Pancreas (tissue), 10 donors: ENCODE data around the gene RBPMS2. TPM values are rescaled to one million over a fixed set of nuclear protein-coding genes. Genes with fewer than 3 reads are reported as not detected.

Experiments used
- ATAC-seq, 4 donors: fragments of 200-7000 bp; cut with Tn5 transposase; one replicate each; pipeline versions ENCODE4 v1.8.0 to v1.9.1; 2020; ENCODE audit warnings: mild to moderate bottlenecking in 4 of 4, moderate library complexity in 4 of 4
- DNase-seq, 6 donors: peaks; one replicate each; pipeline ENCODE4 v3.0.0-alpha.2; 2020
- FAIRE-seq: peaks from 2 replicates; lab custom pipeline; 2012; peaks lifted over from hg19 to GRCh38; lab: Jason Lieb, UNC
- H3K27ac ChIP-seq, 4 donors: fragments of 200-600 bp; sonication (generic); 1 replicate in 3 of 4; 2 replicates in 1 of 4; pipeline versions ENCODE4 v1.5.0 to v1.8.0; 2020
- H3K27me3 ChIP-seq, 4 donors: fragments of 200-600 bp; one replicate each; pipeline ENCODE4 v1.8.0; 2021
- H3K36me3 ChIP-seq, 3 donors: fragments of 200-600 bp; sonication (generic) in 1 of 3; one replicate each; pipeline versions ENCODE4 v1.5.0 to v1.8.0; 2020 to 2021
- H3K4me1 ChIP-seq, 3 donors: fragments of 200-600 bp; one replicate each; pipeline ENCODE4 v1.8.0; 2021
- H3K4me3 ChIP-seq, 4 donors: fragments of 200-600 bp; sonication (generic) in 2 of 4; one replicate each; pipeline versions ENCODE4 v1.5.0 to v1.8.0; 2020 to 2021
- H3K9me3 ChIP-seq, 4 donors: fragments of 200-600 bp; one replicate each; pipeline ENCODE4 v1.8.0; 2021
- WGBS, 2 donors: extraction: QIAGEN DNeasy Blood & Tissue Kit; methylation state at CpG; one replicate each; pipeline ENCODE4 v1.1.7; 2013; 5-methylcytosine and 5-hydroxymethylcytosine counted together
- intact Hi-C, 3 donors: fragments of 100-400 bp; cut with DNase I; formaldehyde crosslinking; loops; one replicate each; pipeline versions ENCODE4 v1.11.1 to v1.14.2; 2022
- polyA plus RNA-seq, 2 donors: library from polyadenylated mRNA; stranded (reverse); fragments of 200-250 nt; gene quantifications; one replicate each; pipeline ENCODE4 v1.2.3, GENCODE V29; 2013
- total RNA-seq, 6 donors: library from RNA; stranded (reverse); fragmentation: NEBNext Ultra II Directional in 4 of 6; extraction: Animal tissue kit (Norgen Biotek cat#: 25700) in 4 of 6; gene quantifications; one replicate each; pipeline versions ENCODE4 v1.2.1 to v1.2.4, GENCODE V29; 2021 to 2023
- TF ChIP-seq, protein P1 (sequence below), 4 donors: fragments of 200-600 bp; sonication (generic) in 3 of 4; IDR thresholded peaks; one replicate each; pipeline versions ENCODE4 v1.5.0 to v1.8.0; 2021; ENCODE audit warnings: antibody characterized with exemption in 4 of 4
- donor health status: healthy with polysubstance abuse.
- donor health status: DM: no; HTN: no; CAD: no; lungs with moderate emphysema.
- donor health status: DM: no; HTN: no; CAD: no.
- donor health status: control.
- donor health status: control.
- donor health status: Bipolar disorder and iron deficiency.
- donor health status: DM: yes; HTN: yes; CAD: no.
- donor health status: DM: no; HTN: no; CAD: no.
- donor health status: DM: no; HTN: no; CAD: no.
- donor health status: DM: yes; HTN: yes; CAD: no.

Gene RBPMS2
- total and polyA plus RNA-seq, 8 donors: 0.52 to 2.3 (median 1.3) TPM

- intact Hi-C loops: no loop called here
- FAIRE-seq (no peak), ATAC-seq (no peak), DNase-seq (no peak)
- TF ChIP-seq, protein P1, sequence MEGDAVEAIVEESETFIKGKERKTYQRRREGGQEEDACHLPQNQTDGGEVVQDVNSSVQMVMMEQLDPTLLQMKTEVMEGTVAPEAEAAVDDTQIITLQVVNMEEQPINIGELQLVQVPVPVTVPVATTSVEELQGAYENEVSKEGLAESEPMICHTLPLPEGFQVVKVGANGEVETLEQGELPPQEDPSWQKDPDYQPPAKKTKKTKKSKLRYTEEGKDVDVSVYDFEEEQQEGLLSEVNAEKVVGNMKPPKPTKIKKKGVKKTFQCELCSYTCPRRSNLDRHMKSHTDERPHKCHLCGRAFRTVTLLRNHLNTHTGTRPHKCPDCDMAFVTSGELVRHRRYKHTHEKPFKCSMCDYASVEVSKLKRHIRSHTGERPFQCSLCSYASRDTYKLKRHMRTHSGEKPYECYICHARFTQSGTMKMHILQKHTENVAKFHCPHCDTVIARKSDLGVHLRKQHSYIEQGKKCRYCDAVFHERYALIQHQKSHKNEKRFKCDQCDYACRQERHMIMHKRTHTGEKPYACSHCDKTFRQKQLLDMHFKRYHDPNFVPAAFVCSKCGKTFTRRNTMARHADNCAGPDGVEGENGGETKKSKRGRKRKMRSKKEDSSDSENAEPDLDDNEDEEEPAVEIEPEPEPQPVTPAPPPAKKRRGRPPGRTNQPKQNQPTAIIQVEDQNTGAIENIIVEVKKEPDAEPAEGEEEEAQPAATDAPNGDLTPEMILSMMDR (IDR thresholded peaks at IDR 0.05): no peak
- H3K9me3 ChIP-seq: no peaks in the 10 kb centered on the region
- H3K27ac ChIP-seq: no peak overlapping the region
- no peaks in the 10 kb centered on the region for H3K27me3 ChIP-seq
- WGBS, 2 donors: 78 to 82% methylated on average over 11 of the region's 11 CpGs
- no peak overlapping the region for H3K4me3 ChIP-seq
- H3K4me1 ChIP-seq: no peaks in the 10 kb centered on the region
- H3K36me3 ChIP-seq: no peaks in the 10 kb centered on the region
These were observed 14.2 kb downstream of the RBPMS2 start for GRCh38 chr15:64761156-64761555.

- TF ChIP-seq, protein P1 (IDR thresholded peaks at IDR 0.05): no peak
- intact Hi-C loops: no loop called here
- no peaks in the 10 kb centered on the region for H3K4me1 ChIP-seq
- no peak overlapping the region for H3K4me3 ChIP-seq
- H3K27ac ChIP-seq: no peak overlapping the region
- no peaks in the 10 kb centered on the region for H3K36me3 ChIP-seq
- DNase-seq (no peak), FAIRE-seq (no peak), ATAC-seq (no peak)
- no peaks in the 10 kb centered on the region for H3K9me3 ChIP-seq
- WGBS, 2 donors: 77 to 88% methylated on average over 8 of the region's 8 CpGs
- no peaks in the 10 kb centered on the region for H3K27me3 ChIP-seq
These were observed 15.3 kb downstream of the RBPMS2 start for GRCh38 chr15:64760056-64760455.

- ATAC-seq (no peak), DNase-seq (no peak), FAIRE-seq (no peak)
- no peaks in the 10 kb centered on the region for H3K27me3 ChIP-seq
- H3K4me3 ChIP-seq: no peak overlapping the region
- no peak overlapping the region for H3K27ac ChIP-seq
- no peaks in the 10 kb centered on the region for H3K4me1 ChIP-seq
- no peaks in the 10 kb centered on the region for H3K9me3 ChIP-seq
- TF ChIP-seq, protein P1 (IDR thresholded peaks at IDR 0.05): no peak
- H3K36me3 ChIP-seq: no peaks in the 10 kb centered on the region
- intact Hi-C loops: no loop called here
- WGBS, 2 donors: 90 to 92% methylated on average over 10 of the region's 10 CpGs
These were observed 19.9 kb downstream of the RBPMS2 start for GRCh38 chr15:64755427-64755940.

GRCh38 chr15:64754663-64755426 is 20.5 kb downstream of the RBPMS2 start:
- FAIRE-seq: no peak

More at GRCh38 chr15:64754663-64755426, 20.5 kb downstream of the RBPMS2 start:
- Histone ChIP-seq H3K27ac (no peak overlapping the region), H3K36me3 (no peaks in the 10 kb centered on the region), H3K4me3 (no peak overlapping the region), H3K27me3 (no peaks in the 10 kb centered on the region), H3K9me3 (no peaks in the 10 kb centered on the region), H3K4me1 (no peaks in the 10 kb centered on the region)
- WGBS, 2 donors: 81 to 84% methylated on average over 14 of the region's 14 CpGs
- ATAC-seq (no peak), DNase-seq (no peak)
- TF ChIP-seq, protein P1 (IDR thresholded peaks at IDR 0.05): no peak
- intact Hi-C loops: no loop called here
